ENCODE results near the gene PPDPF.
"Not testable (repeated sequence)": the region's sequence is repeated elsewhere in the genome, so short reads cannot be mapped to it uniquely, and the experiment has no call there.

PPDPF gene

DNA sequence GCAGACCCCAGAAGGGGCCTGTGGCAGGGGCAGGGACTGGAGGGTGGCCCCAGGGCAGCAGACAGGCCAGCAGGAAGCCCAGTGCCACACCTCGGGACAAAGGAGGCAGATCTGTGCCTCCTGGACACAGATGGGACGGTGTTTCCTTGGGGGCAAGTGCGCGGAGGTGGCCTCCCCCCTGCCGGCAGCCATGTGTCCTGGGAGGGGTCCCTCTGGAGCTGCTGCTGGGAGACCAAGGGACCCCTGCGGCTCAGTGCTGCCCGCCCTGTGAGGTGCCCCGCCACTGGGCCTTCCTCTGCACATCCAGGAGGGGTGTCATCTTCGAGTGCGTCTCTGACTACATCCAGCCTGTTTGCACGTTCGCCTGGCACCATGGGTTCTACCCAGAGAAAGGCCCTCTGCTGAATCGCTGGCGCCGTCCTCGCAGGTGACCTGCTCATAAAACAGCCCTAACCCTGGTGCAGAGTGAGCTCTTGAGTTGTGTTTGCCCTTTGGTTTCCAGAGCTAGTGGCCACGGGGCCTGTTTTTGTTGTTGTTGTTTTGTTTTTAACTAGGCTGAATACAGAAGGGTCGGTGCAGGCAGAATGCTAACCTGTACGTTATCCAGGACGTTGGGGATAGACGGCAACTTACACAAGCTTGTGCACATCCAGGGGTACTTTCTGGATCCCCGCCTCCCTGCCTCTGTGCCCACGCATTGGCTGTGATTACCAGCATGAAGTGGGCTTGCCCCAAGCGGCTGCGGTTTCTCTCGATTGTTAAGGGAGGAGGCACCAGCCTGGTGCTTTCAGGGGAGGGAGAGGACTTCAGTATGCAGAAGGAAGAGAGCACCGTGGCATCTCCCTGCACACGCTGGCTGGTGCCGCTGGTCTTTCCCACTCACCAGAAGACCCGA, 46.8 kb upstream of the PPDPF start:
- Histone ChIP-seq H3K9me3 (no peaks in the 10 kb centered on the region), H3K4me1 (peaks cover 0 to 13% (median 9%) of the 10 kb centered on the region in 4 donors), H3K36me3 (no peaks in the 10 kb centered on the region), H3K27me3 (peaks cover 0 to 94% of the 10 kb centered on the region in 2 donors), H3K4me3 (no peak overlapping the region), H3K27ac (no peak overlapping the region)
- TF ChIP-seq, protein P1, sequence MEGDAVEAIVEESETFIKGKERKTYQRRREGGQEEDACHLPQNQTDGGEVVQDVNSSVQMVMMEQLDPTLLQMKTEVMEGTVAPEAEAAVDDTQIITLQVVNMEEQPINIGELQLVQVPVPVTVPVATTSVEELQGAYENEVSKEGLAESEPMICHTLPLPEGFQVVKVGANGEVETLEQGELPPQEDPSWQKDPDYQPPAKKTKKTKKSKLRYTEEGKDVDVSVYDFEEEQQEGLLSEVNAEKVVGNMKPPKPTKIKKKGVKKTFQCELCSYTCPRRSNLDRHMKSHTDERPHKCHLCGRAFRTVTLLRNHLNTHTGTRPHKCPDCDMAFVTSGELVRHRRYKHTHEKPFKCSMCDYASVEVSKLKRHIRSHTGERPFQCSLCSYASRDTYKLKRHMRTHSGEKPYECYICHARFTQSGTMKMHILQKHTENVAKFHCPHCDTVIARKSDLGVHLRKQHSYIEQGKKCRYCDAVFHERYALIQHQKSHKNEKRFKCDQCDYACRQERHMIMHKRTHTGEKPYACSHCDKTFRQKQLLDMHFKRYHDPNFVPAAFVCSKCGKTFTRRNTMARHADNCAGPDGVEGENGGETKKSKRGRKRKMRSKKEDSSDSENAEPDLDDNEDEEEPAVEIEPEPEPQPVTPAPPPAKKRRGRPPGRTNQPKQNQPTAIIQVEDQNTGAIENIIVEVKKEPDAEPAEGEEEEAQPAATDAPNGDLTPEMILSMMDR (IDR thresholded peaks at IDR 0.05) = no peak
- DNase-seq = no peak
- intact Hi-C loops (cut with DNase I; ENCODE audit: low total_unique reads) = no loop called here

DNA sequence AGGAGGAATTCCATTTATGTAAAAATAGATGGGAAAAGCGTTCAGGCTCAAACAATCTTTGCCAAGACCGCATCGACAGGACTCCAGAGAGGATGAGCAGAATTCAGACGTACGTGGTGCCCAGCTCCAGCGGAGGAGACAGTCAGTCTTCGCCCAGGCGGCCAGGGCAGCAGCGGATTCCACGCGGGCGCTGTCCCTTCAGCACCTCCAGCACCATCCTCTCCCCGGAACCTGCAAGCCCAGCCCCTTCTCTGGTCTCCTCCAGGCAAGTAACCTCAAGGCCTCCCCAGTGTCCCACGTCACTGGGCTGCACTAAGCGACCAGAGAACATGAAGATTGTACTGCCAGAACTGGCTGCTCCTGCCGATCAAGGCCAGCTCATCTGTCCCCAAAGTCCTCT, 45.4 kb upstream of the PPDPF start:
- Histone ChIP-seq H3K4me3 (no peak overlapping the region), H3K36me3 (no peaks in the 10 kb centered on the region), H3K4me1 (peaks cover 0 to 13% (median 9%) of the 10 kb centered on the region in 4 donors), H3K27ac (no peak overlapping the region), H3K9me3 (no peaks in the 10 kb centered on the region), H3K27me3 (peaks cover 0 to 94% of the 10 kb centered on the region in 2 donors)
- TF ChIP-seq, protein P1 (IDR thresholded peaks at IDR 0.05) = no peak
- DNase-seq = no peak
- intact Hi-C loops (cut with DNase I; ENCODE audit: low total_unique reads) = no loop called here

DNA sequence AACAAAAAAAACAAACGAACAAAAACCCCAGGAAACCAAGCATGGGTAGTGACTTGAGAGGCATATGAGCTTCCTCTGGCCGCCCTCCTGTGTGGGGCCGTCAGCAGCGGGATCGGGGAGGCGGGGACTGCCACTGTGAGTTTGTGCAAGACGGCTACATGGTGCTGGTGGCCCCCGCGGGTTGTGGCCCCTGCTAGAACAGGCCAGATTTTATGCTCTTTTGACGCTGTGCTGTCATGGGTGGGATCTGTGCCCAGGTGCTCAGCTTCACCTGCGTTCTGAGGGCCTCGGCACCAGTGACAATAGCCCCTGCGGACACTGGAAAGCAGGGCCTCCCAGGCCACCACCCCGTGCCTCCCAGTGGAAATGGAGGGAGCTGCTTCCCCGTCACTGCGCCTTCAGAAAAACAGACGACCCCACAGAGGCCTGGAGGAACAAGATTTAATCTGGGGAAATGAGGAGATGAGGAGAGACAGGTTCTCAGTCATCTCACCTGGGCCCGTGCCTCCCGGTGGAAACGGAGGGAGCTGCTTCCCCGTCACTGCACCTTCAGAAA, 43.4 kb upstream of the PPDPF start:
- no peaks in the 10 kb centered on the region for H3K9me3 ChIP-seq
- intact Hi-C loops (cut with DNase I; ENCODE audit: low total_unique reads) = no loop called here
- no peaks in the 10 kb centered on the region for H3K36me3 ChIP-seq
- no peak overlapping the region for H3K4me3 ChIP-seq
- H3K4me1 ChIP-seq = peaks cover 0 to 3% (median 2%) of the 10 kb centered on the region in 4 donors
- H3K27ac ChIP-seq = no peak overlapping the region
- DNase-seq = no peak
- H3K27me3 ChIP-seq = peaks cover 0 to 91% of the 10 kb centered on the region in 2 donors
- TF ChIP-seq, protein P1 (IDR thresholded peaks at IDR 0.05) = no peak

DNA sequence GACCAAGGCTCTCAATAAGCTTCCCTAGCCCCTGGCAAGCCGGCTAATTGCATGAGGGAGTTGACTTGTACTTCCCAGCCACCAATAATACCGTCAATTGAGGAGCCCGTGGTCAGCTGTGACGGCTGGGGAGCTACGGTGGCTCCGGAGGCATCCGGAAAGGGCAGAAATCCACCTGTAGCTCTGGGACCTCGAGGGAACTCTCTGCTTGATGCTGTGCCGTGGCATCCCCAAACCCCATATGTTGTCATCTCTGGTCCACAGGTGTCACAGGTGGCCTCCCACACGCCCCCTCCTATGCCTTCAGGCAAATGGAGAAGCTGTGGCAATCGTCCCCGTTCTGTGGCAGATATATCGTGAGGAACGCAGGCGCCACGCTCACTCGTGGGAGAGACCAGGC, 42.6 kb upstream of the PPDPF start:
- intact Hi-C loops (cut with DNase I; ENCODE audit: low total_unique reads) = no loop called here

DNA sequence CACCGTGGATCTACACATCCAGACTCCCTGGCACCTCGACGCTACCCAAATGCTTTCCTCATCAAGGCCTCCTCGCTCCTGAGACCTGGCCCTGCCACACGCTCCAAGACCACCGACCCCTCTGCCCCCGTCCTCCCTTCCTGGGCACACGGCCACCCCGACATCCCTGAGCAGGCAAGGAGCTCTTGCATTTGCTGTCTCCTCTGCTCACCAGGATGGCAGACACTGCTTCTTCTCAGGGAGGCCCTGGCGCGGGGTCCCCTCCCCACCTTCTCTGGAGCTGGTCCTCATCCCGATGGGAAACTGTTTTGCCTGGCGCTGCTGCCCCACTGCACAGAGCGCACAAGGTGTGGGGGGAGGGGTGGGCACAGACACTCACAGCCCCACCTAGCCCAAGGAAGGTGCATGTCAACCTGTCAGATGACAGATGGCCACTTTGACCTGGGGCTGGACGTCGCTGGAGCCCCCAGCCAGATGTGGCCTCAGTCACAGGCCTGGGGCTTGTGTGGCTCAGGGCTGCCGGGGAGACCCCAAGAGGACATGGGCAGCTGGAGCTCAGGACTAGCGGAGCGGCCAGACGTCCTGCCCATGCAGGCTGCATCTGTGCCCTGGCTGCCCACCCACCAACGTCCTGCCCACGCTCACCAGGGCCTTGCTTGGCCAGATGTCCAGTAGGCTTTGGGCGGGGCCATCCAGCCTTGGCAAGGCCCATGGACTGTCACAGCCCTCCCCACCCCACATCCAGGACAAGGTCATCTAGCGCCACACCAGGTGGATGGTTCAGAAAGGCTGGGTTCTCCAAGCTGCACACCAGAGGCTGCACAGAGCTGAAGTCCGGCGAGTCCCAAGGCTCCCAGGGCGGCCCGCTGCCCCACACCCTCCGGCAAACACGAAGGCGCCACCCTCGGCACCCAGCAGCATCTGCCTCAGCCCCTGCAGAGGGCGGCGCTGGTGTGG, 41.9 kb upstream of the PPDPF start:
- Histone ChIP-seq H3K27me3 (peaks cover 0 to 95% of the 10 kb centered on the region in 2 donors), H3K27ac (no peak overlapping the region), H3K4me1 (peaks cover 0 to 7% (median 3%) of the 10 kb centered on the region in 4 donors), H3K9me3 (no peaks in the 10 kb centered on the region), H3K36me3 (no peaks in the 10 kb centered on the region), H3K4me3 (no peak overlapping the region)
- TF ChIP-seq, protein P1 (IDR thresholded peaks at IDR 0.05) = no peak
- DNase-seq = no peak
- intact Hi-C loops (cut with DNase I; ENCODE audit: low total_unique reads) = no loop called here

More for the DNA sequence above, 42.6 kb upstream of the PPDPF start:
- H3K27ac ChIP-seq = no peak overlapping the region
- DNase-seq = no peak
- peaks cover 0 to 96% of the 10 kb centered on the region in 2 donors for H3K27me3 ChIP-seq
- H3K9me3 ChIP-seq = no peaks in the 10 kb centered on the region
- no peak overlapping the region for H3K4me3 ChIP-seq
- no peaks in the 10 kb centered on the region for H3K36me3 ChIP-seq
- H3K4me1 ChIP-seq = peaks cover 0 to 1% (median 0%) of the 10 kb centered on the region in 4 donors
- TF ChIP-seq, protein P1 (IDR thresholded peaks at IDR 0.05) = no peak

DNA sequence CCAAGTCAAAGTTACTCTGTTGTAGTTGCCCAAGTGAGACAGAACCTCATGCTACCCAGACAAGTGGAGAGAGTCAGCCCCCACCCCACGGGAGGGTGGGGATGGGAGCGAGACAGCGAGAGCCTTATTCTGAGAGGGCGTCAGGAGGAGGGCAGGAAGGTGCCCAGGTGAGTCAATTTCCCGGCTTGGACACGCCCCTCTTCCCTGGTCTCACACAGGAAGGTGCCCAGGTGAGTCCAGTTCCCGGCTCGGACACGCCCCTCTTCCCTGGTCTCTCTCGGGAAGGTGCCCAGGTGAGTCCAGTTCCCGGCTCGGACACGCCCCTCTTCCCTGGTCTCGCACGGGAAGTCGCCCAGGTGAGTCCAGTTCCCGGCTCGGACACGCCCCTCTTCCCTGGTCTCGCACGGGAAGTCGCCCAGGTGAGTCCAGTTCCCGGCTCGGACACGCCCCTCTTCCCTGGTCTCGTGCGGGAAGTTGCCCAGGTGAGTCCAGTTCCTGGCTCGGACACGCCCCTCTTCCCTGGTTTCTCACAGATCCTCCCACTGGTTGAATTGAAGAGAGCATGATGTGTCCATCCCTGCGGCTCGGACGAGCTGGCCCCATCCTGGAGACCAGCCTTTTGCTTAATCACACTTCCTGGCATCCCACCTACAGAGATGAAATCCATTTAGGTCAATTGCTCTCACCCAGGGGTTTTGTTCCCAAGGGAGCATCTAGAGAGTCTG, 40.7 kb upstream of the PPDPF start:
- H3K4me3 ChIP-seq; intact Hi-C loops (cut with DNase I; ENCODE audit: low total_unique reads); H3K9me3 ChIP-seq; DNase-seq; H3K36me3 ChIP-seq; H3K27ac ChIP-seq; H3K4me1 ChIP-seq: not testable (repeated sequence)
- peaks cover 0 to 95% of the 10 kb centered on the region in 2 donors for H3K27me3 ChIP-seq
